ENCODE data around the gene CDKN1C.

CDKN1C gene

GRCh38 chr11:2921742-2922493, 36.3 kb upstream of the CDKN1C start:
- Histone ChIP-seq H3K4me3 (no peak overlapping the region), H3K27ac (no peak overlapping the region)
- DNase-seq (ENCODE audit: low spot score): no peak
- TF ChIP-seq CTCF (IDR thresholded peaks at IDR 0.05): no peak

GRCh38 chr11:2921261-2921660, 35.7 kb upstream of the CDKN1C start:
- no peak overlapping the region for H3K27ac ChIP-seq
- no peak for DNase-seq (ENCODE audit: low spot score)
- no peak for TF ChIP-seq CTCF (IDR thresholded peaks at IDR 0.05)
- no peak overlapping the region for H3K4me3 ChIP-seq

- no peak for TF ChIP-seq CTCF (IDR thresholded peaks at IDR 0.05)
- DNase-seq (ENCODE audit: low spot score): no peak
- H3K4me3 ChIP-seq: no peak overlapping the region
- no peak overlapping the region for H3K27ac ChIP-seq
Measured at GRCh38 chr11:2920343-2920742, 34.8 kb upstream of the CDKN1C start.

- no peak overlapping the region for H3K4me3 ChIP-seq
- TF ChIP-seq CTCF (IDR thresholded peaks at IDR 0.05): no peak
- no peak for DNase-seq (ENCODE audit: low spot score)
- no peak overlapping the region for H3K27ac ChIP-seq
Measured at GRCh38 chr11:2919837-2920236, 34.3 kb upstream of the CDKN1C start.

GRCh38 chr11:2919188-2919587, 33.6 kb upstream of the CDKN1C start:
- no peak for DNase-seq (ENCODE audit: low spot score)
- no peak overlapping the region for H3K4me3 ChIP-seq
- no peak for TF ChIP-seq CTCF (IDR thresholded peaks at IDR 0.05)
- no peak overlapping the region for H3K27ac ChIP-seq

GRCh38 chr11:2917842-2918490, 32.4 kb upstream of the CDKN1C start:
- Histone ChIP-seq H3K27ac (no peak overlapping the region), H3K4me3 (no peak overlapping the region)
- TF ChIP-seq CTCF (IDR thresholded peaks at IDR 0.05): no peak
- DNase-seq (ENCODE audit: low spot score): no peak
